Amygdala (tissue), 56 donors: ENCODE data around the gene ZNF728.
"Not testable (repeated sequence)": the region's sequence is repeated elsewhere in the genome, so short reads cannot be mapped to it uniquely, and the experiment has no call there.

Experiments used
- DNase-seq, 56 donors: peaks; one replicate each; lab custom pipeline; 2025; lab: John Stamatoyannopoulos, UW

The ZNF728 gene

GRCh38 chr19:23002690-23003422, at the start of gene ZNF728:
Gene ZNF728 (minus strand): TSS chr19:23003176. CDS start chr19:23003030, 146 bp downstream.
- peak in 50 of 56 donors; percentile 0 to 81 (median 42) for DNase-seq

DNA sequence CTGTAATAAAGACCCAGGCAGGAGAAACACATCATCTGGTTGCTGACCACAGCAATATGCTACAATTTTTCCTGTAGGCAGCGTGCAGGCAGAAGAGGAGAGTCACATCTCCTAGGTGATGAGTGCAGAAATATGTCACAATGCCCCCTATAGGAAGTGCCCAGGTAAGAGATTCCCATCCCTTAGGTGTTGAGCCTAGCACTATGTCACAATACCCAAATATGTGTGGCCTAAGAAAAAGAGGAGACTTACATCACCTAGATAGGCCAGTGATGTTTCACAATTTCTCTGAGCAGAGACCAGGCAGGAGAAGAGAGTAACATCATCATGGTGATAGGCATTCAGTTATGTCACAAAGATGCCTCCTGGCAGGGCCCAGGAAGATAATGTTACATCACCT, 49.4 kb upstream of the ZNF728 start:
- DNase-seq: no peak

GRCh38 chr19:23049256-23049655, 46.3 kb upstream of the ZNF728 start:
- DNase-seq: no peak

- no peak for DNase-seq
These were observed 43.8 kb upstream of the ZNF728 start for GRCh38 chr19:23046743-23047142.

GRCh38 chr19:23033721-23034120, 30.7 kb upstream of the ZNF728 start:
- DNase-seq: no peak

DNA sequence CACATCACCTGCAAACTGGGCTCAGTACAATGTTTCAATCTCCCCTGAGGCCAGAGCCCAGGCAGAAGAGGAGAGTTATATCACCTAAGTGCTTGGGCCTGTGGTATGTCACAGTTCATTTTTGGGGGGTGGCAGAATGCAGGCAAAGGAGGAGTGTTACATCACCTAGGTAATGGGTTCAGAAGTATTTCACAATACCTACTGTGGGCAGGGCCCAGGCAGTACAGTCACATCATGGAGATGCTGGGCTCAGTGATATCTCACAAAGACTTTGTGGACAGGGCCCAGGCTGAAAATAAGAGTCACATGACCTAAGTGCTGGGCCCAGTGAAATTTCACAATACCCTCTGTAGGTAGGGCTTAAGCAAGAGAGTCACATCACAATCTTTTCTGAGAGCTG, 12.7 kb upstream of the ZNF728 start:
- DNase-seq: no peak

- peak in 1 of 56 donors; percentile 0 for DNase-seq
These were observed 8.0 kb downstream of the ZNF728 start for GRCh38 chr19:22994957-22995356.

- no peak for DNase-seq
These were observed 26.7 kb downstream of the ZNF728 start for GRCh38 chr19:22976248-22976647.

DNA sequence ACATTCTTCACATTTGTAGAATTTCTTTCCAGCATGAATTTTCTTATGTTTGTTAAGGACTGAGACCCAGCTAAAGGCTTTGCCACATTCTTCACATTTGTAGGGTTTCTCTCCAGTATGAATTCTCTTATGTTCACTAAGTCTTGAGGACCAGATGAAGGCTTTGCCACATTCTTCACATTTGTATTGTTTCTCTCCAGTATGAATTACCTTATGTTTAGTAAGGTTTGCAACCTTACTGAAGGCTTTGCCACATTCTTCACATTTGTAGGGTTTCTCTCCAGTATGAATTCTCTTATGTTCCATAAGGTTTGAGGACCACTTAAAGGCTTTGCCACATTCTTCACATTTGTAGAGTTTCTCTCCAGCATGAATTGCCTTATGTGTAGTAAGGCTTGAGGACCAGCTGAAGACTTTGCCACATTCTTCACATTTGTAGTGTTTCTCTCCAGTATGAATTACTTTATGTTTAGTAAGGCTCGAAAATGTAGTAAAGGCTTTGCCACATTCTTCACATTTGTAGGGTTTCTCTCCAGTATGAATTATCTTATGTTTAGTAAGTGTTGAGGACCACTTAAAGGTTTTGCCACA, 27.3 kb downstream of the ZNF728 start:
- not testable (repeated sequence) for DNase-seq

DNA sequence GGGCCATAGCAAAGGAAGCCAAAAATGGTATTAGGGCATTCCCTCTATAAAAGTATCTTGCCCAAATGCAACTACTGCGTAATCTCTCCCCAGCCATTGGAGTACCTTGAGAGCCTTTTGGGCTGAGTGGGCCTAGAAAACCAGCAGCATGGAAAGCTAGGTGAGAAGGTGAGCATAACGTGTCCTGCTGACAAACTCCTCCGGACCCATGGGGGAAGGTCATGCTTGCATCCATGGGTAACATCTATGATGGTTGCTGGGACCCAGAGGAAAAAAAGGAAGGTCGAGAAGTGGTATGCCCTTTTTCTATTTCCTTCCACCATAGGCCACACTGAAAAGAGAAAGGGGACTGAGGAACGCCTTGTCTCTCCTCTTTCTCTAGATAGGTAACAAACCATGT, 57.4 kb downstream of the ZNF728 start:
- DNase-seq: no peak

DNA sequence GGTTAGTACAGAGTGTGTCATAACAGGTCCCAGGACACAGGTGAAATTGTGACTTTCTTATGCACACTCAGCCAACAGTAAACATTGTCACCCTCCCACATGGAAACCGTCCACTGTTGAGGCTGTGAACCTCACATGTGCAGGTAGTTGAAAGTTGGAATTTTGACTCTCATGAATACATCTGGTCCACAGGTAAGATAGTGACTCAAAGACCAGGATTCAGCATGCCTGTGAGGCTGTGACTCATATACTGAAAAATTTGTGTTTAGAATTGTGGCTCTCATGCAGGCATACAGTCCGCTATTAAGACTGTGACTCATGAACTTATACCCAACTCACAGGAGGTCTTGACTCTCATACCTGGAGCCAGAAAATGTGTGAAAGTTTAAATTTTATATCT, 67.8 kb downstream of the ZNF728 start:
- DNase-seq: no peak

DNA sequence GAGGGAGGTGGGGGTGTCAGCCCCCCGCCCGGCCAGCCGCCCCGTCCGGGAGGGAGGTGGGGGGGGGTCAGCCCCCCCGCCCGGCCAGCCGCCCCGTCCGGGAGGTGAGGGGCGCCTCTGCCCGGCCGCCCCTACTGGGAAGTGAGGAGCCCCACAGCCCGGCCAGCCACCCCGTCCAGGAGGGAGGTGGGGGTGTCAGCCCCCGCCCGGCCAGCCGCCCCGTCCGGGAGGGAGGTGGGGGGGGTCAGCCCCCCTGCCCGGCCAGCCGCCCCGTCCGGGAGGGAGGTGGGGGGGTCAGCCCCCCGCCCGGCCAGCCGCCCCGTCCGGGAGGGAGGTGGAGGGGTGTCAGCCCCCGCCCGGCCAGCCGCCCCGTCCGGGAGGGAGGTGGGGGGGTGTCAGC, 75.4 kb downstream of the ZNF728 start:
- DNase-seq: not testable (repeated sequence)

DNA sequence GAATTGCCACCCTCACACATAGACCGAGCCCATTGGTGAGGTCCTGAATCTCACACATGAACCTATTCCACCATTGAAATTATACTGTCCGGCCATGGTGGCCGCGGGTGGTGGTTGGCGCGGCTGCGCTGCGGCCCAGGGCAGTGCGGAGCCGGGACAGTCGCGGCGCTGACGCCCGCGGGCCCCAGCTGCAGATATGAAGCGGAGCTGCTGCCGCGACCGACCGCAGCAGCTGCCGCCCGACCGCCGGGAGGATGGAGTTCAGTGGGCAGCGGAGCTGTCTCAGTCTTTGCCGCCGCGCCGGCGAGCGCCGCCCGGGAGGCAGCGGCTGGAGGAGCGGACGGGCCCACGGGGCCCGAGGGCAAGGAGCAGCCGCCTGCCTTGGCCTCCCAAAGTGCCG, 77.8 kb downstream of the ZNF728 start:
- DNase-seq: not testable (repeated sequence)
